WTC11 (cell line): ENCODE data around the gene AGBL4.

Experiments
- ESRRA ChIP-seq: sonication (generic); formaldehyde crosslinking; IDR thresholded peaks from 2 replicates; pipeline ENCODE4 v1.8.1; 2022; ENCODE audit warnings: mild to moderate bottlenecking, missing genetic modification reagents, borderline replicate concordance
- FOXP1 ChIP-seq: sonication (generic); formaldehyde crosslinking; IDR thresholded peaks from 2 replicates; pipeline ENCODE4 v1.8.0; 2022; ENCODE audit warnings: missing genetic modification reagents, mild to moderate bottlenecking, moderate library complexity, borderline replicate concordance
- NFYB ChIP-seq: sonication (generic); formaldehyde crosslinking; conservative IDR thresholded peaks from 2 replicates; pipeline ENCODE4 v1.8.0; 2022; ENCODE audit warnings: low read depth, missing genetic modification reagents
- SP1 ChIP-seq: sonication (generic); formaldehyde crosslinking; conservative IDR thresholded peaks from 2 replicates; pipeline ENCODE4 v1.8.1; 2022; ENCODE audit warnings: missing genetic modification reagents
- ZBTB21 ChIP-seq: sonication (generic); formaldehyde crosslinking; IDR thresholded peaks from 2 replicates; pipeline ENCODE4 v1.8.1; 2023; ENCODE audit warnings: mild to moderate bottlenecking, missing genetic modification reagents, borderline replicate concordance
- TF ChIP-seq, protein P1 (sequence below): fragments of 200-600 bp; IDR thresholded peaks from 2 replicates; pipeline ENCODE4 v1.8.0; 2022; ENCODE audit warnings: antibody characterized with exemption
- TF ChIP-seq, protein P2 (sequence below): sonication (generic); formaldehyde crosslinking; IDR thresholded peaks from 2 replicates; pipeline ENCODE4 v1.8.0; 2022; ENCODE audit warnings: mild to moderate bottlenecking, missing genetic modification reagents
- TF ChIP-seq, protein P3 (sequence below): sonication (generic); formaldehyde crosslinking; IDR thresholded peaks from 2 replicates; pipeline ENCODE4 v1.8.1; 2022; ENCODE audit warnings: missing genetic modification reagents, borderline replicate concordance

DNA sequence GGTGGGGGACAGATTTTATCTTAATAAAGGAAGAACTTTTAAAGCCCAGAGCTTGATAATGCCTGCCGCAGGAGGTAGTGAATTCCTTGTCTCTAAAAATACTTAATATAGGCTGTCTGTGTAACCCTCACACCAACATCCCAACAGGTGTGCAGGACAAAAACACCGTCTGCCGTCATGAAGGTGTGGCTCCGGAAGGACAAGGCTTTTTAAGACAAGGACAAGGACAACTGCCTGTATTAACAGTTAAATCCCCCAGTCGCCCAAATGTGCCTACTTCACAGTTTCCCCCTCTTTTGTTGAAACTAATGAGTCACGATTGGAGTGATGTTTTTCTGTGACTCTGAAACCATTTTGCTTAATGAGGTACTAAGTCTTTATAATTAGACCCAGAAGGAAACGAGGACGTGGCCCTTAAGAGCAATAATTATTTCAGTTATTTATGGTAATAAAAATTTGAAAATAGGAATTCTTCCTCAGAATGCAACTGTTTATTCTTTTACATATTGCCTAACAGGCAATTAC, 1524.5 kb downstream of the AGBL4 start:
- TF ChIP-seq, protein P1, sequence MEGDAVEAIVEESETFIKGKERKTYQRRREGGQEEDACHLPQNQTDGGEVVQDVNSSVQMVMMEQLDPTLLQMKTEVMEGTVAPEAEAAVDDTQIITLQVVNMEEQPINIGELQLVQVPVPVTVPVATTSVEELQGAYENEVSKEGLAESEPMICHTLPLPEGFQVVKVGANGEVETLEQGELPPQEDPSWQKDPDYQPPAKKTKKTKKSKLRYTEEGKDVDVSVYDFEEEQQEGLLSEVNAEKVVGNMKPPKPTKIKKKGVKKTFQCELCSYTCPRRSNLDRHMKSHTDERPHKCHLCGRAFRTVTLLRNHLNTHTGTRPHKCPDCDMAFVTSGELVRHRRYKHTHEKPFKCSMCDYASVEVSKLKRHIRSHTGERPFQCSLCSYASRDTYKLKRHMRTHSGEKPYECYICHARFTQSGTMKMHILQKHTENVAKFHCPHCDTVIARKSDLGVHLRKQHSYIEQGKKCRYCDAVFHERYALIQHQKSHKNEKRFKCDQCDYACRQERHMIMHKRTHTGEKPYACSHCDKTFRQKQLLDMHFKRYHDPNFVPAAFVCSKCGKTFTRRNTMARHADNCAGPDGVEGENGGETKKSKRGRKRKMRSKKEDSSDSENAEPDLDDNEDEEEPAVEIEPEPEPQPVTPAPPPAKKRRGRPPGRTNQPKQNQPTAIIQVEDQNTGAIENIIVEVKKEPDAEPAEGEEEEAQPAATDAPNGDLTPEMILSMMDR, result no peak
- TF ChIP-seq ZBTB21 (CRISPR knock-in tag) (no peak), NFYB (CRISPR knock-in tag) (no peak), FOXP1 (CRISPR knock-in tag) (no peak), SP1 (CRISPR knock-in tag) (no peak), ESRRA (CRISPR knock-in tag) (no peak)
- TF ChIP-seq, protein P2, sequence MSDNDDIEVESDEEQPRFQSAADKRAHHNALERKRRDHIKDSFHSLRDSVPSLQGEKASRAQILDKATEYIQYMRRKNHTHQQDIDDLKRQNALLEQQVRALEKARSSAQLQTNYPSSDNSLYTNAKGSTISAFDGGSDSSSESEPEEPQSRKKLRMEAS (CRISPR knock-in tag), result no peak
- TF ChIP-seq, protein P3, sequence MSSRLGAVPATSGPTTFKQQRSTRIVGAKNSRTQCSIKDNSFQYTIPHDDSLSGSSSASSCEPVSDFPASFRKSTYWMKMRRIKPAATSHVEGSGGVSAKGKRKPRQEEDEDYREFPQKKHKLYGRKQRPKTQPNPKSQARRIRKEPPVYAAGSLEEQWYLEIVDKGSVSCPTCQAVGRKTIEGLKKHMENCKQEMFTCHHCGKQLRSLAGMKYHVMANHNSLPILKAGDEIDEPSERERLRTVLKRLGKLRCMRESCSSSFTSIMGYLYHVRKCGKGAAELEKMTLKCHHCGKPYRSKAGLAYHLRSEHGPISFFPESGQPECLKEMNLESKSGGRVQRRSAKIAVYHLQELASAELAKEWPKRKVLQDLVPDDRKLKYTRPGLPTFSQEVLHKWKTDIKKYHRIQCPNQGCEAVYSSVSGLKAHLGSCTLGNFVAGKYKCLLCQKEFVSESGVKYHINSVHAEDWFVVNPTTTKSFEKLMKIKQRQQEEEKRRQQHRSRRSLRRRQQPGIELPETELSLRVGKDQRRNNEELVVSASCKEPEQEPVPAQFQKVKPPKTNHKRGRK (CRISPR knock-in tag), result no peak
